HEK293T (cell line): Measurements from ENCODE around the gene CHRND.

ENCODE experiments used
- CTCF ChIA-PET: fragments of 350-600 bp; formaldehyde crosslinking; extraction: SDS; loops from one replicate; lab custom pipeline; 2021; ENCODE audit warnings: antibody characterized with exemption, inconsistent platforms; lab: Yijun Ruan, JAX
- POLR2A ChIA-PET: fragments of 350-600 bp; formaldehyde crosslinking; extraction: SDS; loops from one replicate; lab custom pipeline; 2020; ENCODE audit warnings: antibody characterized with exemption, inconsistent platforms; lab: Yijun Ruan, JAX
- DNase-seq: peaks from one replicate; pipeline ENCODE4 v3.0.0; 2012; ENCODE audit warnings: mixed read lengths; ENCODE audit errors: extremely low spot score
- ARNT ChIP-seq: fragments of 450-650 bp; IDR thresholded peaks from 2 replicates; pipeline ENCODE4 v1.6.1; 2017; ENCODE audit warnings: mild to moderate bottlenecking
- BHLHE40 ChIP-seq: fragments of 450-650 bp; IDR thresholded peaks from 2 replicates; pipeline ENCODE4 v1.6.1; 2016; ENCODE audit warnings: mild to moderate bottlenecking, moderate library complexity, borderline replicate concordance
- CTBP1 ChIP-seq: fragments of 450-650 bp; IDR thresholded peaks from 2 replicates; pipeline ENCODE4 v1.6.1; 2016; ENCODE audit warnings: borderline replicate concordance
- ELF4 ChIP-seq: fragments of 450-650 bp; IDR thresholded peaks from 2 replicates; pipeline ENCODE4 v1.6.1; 2017; ENCODE audit warnings: antibody characterized with exemption
- FOXA1 ChIP-seq: fragments of 450-650 bp; IDR thresholded peaks from 2 replicates; pipeline ENCODE4 v1.6.1; 2016; ENCODE audit warnings: mild to moderate bottlenecking
- FOXK2 ChIP-seq: fragments of 450-650 bp; IDR thresholded peaks from 2 replicates; pipeline ENCODE4 v1.6.1; 2016; ENCODE audit warnings: mild to moderate bottlenecking
- FOXM1 ChIP-seq: fragments of 450-650 bp; IDR thresholded peaks from 2 replicates; pipeline ENCODE4 v1.6.1; 2017; ENCODE audit warnings: mild to moderate bottlenecking, borderline replicate concordance
- HDGF ChIP-seq: fragments of 450-650 bp; IDR thresholded peaks from 2 replicates; pipeline ENCODE4 v1.6.1; 2017; ENCODE audit warnings: antibody characterized with exemption, borderline replicate concordance
- L3MBTL2 ChIP-seq: fragments of 450-650 bp; conservative IDR thresholded peaks from 2 replicates; pipeline ENCODE4 v1.6.1; 2016; ENCODE audit warnings: mild to moderate bottlenecking
- LEF1 ChIP-seq: fragments of 450-650 bp; IDR thresholded peaks from 2 replicates; pipeline ENCODE4 v1.6.1; 2017; ENCODE audit warnings: mild to moderate bottlenecking, borderline replicate concordance
- NFRKB ChIP-seq: fragments of 450-650 bp; IDR thresholded peaks from 2 replicates; pipeline ENCODE4 v1.6.1; 2016; ENCODE audit warnings: mild to moderate bottlenecking, moderate library complexity
- SP1 ChIP-seq: fragments of 450-650 bp; IDR thresholded peaks from 2 replicates; pipeline ENCODE4 v1.6.1; 2017
- SUZ12 ChIP-seq: fragments of 450-650 bp; IDR thresholded peaks from 2 replicates; pipeline ENCODE4 v1.6.1; 2016; ENCODE audit warnings: mild to moderate bottlenecking
- TARDBP ChIP-seq: fragments of 450-650 bp; IDR thresholded peaks from 2 replicates; pipeline ENCODE4 v1.6.1; 2016
- ZNF384 ChIP-seq: fragments of 450-650 bp; IDR thresholded peaks from 2 replicates; pipeline ENCODE4 v1.6.1; 2016
- TF ChIP-seq, protein P1 (sequence below): fragments of 450-650 bp; IDR thresholded peaks from 2 replicates; pipeline ENCODE4 v1.6.1; 2016

Gene CHRND

GRCh38 chr2:232523682-232524597, 2.0 kb upstream of the CHRND start:
- POLR2A ChIA-PET = interaction anchor here (2.1 kb wide), 1 partner anchor 27 kb away, joined by 8 read pairs; the partner anchor contains the start of genes EIF4E2 and TIGD1
- CTCF ChIA-PET = interaction anchor here (0.6 to 1.4 kb wide), 10 partner anchors 8 to 674 kb away, joined by 3 to 4 read pairs (median 3); no protein-coding TSS in a partner anchor
- TF ChIP-seq CTBP1 = no peak
- TF ChIP-seq ELF4 = no peak
- TF ChIP-seq SUZ12 = no peak
- TF ChIP-seq, protein P1, sequence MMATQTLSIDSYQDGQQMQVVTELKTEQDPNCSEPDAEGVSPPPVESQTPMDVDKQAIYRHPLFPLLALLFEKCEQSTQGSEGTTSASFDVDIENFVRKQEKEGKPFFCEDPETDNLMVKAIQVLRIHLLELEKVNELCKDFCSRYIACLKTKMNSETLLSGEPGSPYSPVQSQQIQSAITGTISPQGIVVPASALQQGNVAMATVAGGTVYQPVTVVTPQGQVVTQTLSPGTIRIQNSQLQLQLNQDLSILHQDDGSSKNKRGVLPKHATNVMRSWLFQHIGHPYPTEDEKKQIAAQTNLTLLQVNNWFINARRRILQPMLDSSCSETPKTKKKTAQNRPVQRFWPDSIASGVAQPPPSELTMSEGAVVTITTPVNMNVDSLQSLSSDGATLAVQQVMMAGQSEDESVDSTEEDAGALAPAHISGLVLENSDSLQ = no peak
- no peak for TF ChIP-seq L3MBTL2
- no peak for TF ChIP-seq TARDBP
- no peak for TF ChIP-seq FOXA1
- no peak for TF ChIP-seq ZNF384
- no peak for TF ChIP-seq FOXM1
- TF ChIP-seq NFRKB = no peak
- no peak for TF ChIP-seq ARNT
- TF ChIP-seq BHLHE40 = no peak
- no peak for TF ChIP-seq FOXK2
- no peak for TF ChIP-seq SP1
- no peak for TF ChIP-seq LEF1
- peak; percentile 75 for DNase-seq

DNA sequence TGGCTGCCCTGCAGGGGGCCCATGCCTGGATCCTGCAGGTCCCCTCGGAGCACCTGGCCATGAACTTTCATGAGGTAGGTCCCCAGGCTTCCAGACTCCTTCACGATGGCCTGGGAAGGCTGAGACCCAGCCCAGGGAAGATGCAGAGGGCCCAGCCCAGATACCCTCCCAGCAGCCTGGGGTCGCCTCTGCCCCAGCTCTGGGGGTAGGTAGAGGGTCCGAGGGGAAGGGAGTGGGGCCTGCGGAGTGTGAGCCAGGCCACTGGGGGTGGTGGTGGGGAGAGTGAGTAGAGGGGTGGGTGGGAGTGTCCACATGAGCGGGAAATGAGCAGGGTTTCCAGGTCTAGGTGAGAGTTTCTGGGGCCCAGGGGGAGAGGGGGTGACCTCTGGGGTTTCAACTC, 1.2 kb upstream of the CHRND start:
- ChIA-PET POLR2A (interaction anchor here (2.1 kb wide), 1 partner anchor 26 kb away, joined by 8 read pairs; the partner anchor contains the start of genes EIF4E2 and TIGD1), CTCF (interaction anchor here (0.9 to 1.4 kb wide), 4 partner anchors 78 to 624 kb away, joined by 3 to 4 read pairs (median 4); no protein-coding TSS in a partner anchor)
- TF ChIP-seq, protein P1 = no peak
- TF ChIP-seq FOXM1 (no peak), SUZ12 (no peak), FOXK2 (no peak), ARNT (no peak), SP1 (no peak), TARDBP (no peak), CTBP1 (no peak), ZNF384 (no peak)
- no peak for DNase-seq

DNA sequence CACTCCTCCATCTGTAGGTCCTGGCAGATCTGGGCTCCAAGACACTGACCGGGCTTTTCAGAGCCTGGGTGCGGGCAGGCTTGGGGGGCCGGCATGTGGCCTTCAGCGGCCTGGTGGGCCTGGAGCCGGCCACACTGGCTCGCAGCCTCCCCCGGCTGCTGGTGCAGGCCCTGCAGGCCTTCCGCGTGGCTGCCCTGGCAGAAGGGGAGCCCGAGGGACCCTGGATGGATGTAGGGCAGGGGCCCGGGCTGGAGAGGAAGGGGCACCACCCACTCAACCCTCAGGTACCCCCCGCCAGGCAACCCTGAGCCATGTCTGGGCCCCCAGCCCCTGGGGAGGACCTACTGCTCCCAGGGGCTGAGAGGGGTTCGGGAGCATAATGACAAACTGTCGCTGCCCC, 761 bp upstream of the CHRND start:
- DNase-seq = no peak
- ChIA-PET POLR2A (no interaction called here), CTCF (interaction anchor here (0.6 kb wide), 1 partner anchor 608 kb away, joined by 3 read pairs; no protein-coding TSS in a partner anchor)
- TF ChIP-seq CTBP1 (no peak), ZNF384 (no peak), ELF4 (no peak), BHLHE40 (no peak), TARDBP (no peak), HDGF (no peak), FOXA1 (no peak), ARNT (no peak), FOXK2 (no peak), SUZ12 (no peak), NFRKB (no peak), L3MBTL2 (no peak), SP1 (no peak), FOXM1 (no peak), LEF1 (no peak)
- TF ChIP-seq, protein P1 = no peak

DNA sequence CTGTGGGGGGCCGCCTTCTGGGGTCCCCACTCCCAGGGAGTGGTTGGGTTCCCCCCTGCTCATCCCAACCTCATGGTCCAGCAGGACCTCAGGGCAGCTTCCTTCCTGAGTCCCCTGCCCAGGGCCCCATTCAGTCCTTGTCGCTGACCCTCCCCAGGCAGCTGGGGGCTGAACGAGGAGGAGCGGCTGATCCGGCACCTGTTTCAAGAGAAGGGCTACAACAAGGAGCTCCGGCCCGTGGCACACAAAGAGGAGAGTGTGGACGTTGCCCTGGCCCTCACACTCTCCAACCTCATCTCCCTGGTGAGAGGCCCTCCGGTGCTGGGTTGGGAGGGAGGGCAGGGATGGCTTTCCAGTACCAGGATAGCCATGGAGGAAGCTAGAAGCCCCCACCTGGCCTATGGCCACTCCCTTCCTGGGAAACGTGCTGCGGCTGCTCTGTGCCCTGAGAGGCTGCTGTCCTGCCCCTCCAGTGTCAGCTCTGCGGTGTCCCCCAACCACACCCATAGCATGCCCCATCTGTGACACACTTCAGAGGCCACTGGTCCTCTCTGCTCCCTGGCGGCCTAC, 497 bp downstream of the CHRND start:
- DNase-seq = no peak
- TF ChIP-seq ELF4 (no peak), BHLHE40 (no peak), SP1 (no peak), L3MBTL2 (no peak), FOXM1 (no peak), ARNT (no peak), SUZ12 (no peak), LEF1 (no peak), HDGF (no peak), FOXA1 (no peak), NFRKB (no peak), FOXK2 (no peak), TARDBP (no peak)
- TF ChIP-seq, protein P1 = no peak
- CTCF ChIA-PET = no interaction called here
- POLR2A ChIA-PET = no interaction called here

GRCh38 chr2:232527905-232528470, 2.0 kb downstream of the CHRND start:
- ChIA-PET POLR2A (no interaction called here), CTCF (interaction anchor here (0.6 kb wide), 1 partner anchor 199 kb away, joined by 3 read pairs; no protein-coding TSS in a partner anchor)
- TF ChIP-seq TARDBP (no peak), ZNF384 (no peak)
- DNase-seq = no peak
